ENCODE measurements around the gene ZNF22.

DNA sequence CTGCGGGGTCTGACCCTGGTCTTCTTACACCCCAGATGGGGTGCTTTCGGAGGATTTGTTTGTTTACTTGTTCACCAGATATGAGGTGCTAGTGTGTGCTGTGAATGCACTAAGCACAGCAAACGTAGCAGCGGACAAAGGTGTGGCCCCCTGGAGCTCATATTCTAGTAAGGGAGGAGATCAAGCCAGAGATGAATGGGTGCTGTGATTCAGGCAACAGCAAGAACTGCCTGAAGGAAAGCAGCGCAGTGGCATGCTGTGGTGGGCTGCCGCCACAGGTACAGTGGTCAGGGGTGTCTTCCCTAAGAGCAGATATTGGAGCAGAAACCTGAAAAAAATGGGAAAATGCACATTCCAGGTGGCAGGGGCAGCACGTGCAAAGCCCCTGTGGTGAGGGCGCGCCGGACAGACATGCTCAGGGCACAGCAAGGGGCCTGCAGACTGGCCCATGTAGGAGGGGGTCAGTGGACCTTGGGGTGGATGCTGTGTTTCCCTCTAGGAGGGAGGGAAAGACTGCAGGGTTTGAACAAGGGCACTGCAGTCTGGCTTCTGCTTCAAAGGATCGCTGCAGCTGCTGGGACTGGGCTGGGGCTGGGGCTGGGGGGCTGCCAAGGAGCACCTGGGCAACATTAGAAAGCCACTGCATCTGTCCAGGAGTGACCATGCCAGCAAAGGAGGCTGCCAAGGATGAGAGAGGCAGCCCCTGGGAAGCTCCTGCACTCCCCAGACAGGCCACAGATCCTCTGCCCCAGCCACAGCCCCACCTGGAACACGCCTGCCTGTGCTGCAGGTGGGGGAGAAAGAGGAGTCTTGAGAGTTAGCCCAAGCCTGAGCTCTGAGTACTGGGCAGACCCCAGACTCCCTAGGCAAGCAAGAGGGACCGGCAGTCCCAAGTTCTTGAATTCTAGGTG lies 21.2 kb upstream of the ZNF22 start:
- TF ChIP-seq, protein P1, sequence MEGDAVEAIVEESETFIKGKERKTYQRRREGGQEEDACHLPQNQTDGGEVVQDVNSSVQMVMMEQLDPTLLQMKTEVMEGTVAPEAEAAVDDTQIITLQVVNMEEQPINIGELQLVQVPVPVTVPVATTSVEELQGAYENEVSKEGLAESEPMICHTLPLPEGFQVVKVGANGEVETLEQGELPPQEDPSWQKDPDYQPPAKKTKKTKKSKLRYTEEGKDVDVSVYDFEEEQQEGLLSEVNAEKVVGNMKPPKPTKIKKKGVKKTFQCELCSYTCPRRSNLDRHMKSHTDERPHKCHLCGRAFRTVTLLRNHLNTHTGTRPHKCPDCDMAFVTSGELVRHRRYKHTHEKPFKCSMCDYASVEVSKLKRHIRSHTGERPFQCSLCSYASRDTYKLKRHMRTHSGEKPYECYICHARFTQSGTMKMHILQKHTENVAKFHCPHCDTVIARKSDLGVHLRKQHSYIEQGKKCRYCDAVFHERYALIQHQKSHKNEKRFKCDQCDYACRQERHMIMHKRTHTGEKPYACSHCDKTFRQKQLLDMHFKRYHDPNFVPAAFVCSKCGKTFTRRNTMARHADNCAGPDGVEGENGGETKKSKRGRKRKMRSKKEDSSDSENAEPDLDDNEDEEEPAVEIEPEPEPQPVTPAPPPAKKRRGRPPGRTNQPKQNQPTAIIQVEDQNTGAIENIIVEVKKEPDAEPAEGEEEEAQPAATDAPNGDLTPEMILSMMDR (conservative IDR thresholded peaks at IDR 0.05 in 1 of 2, IDR thresholded peaks at IDR 0.05 in 1 of 2; ENCODE audit: extremely low read depth in 1 of 2, insufficient read depth in 1 of 2, low read depth in 1 of 2, low read length in 2 of 2): no peak
- TF ChIP-seq EZH2 (IDR thresholded peaks at IDR 0.05; ENCODE audit: borderline replicate concordance, low read length): no peak
